Omental fat pad (tissue), 4 donors: ENCODE results near the gene CMSS1. TPM values are rescaled to one million over a fixed set of nuclear protein-coding genes. Genes with fewer than 3 reads are reported as not detected.

Experiments
- ATAC-seq: fragments of 150-250 bp; one replicate; pipeline ENCODE4 v1.9.1; 2016; ENCODE audit warnings: mild to moderate bottlenecking, moderate library complexity; ENCODE audit not compliant: low FRiP score
- DNase-seq: peaks from one replicate; pipeline ENCODE4 v3.0.0-alpha.2; 2019; ENCODE audit warnings: low spot score
- total RNA-seq, 4 donors: library from RNA; depleted of rRNA; stranded (reverse); fragments of >200 nt; gene quantifications; one replicate each; pipeline ENCODE4 v1.1.0, GENCODE V29; 2016
- TF ChIP-seq, protein P1 (sequence below), 3 donors: fragments of 450-650 bp; IDR thresholded peaks; one replicate each; pipeline ENCODE4 v1.5.1; 2016 to 2017; ENCODE audit warnings: antibody characterized with exemption in 3 of 3, mild to moderate bottlenecking in 3 of 3, moderate library complexity in 2 of 3

Gene CMSS1
- total RNA-seq, 4 donors from 2014 or later, result 16.9 to 29.3 (median 21.1) TPM

DNA sequence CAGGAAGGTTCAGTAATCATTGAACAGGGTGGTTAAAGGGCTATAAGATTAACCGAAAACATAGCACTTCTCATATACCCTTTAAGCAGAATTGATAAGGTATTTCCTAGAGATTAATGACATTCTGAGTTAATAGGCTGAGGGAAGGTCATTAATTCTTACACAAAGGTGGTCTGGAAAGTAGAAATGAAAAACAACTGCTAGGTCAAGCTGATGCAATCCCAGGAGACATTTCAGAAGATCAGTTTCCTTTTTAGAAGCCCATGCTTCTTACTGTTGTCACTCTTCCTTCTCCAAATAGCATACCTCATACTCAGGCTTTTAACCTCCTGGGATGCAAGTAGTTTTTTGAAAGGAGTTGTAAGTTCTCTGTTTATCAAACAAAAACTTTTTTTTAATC is 287.8 kb downstream of the CMSS1 start:
- TF ChIP-seq, protein P1, sequence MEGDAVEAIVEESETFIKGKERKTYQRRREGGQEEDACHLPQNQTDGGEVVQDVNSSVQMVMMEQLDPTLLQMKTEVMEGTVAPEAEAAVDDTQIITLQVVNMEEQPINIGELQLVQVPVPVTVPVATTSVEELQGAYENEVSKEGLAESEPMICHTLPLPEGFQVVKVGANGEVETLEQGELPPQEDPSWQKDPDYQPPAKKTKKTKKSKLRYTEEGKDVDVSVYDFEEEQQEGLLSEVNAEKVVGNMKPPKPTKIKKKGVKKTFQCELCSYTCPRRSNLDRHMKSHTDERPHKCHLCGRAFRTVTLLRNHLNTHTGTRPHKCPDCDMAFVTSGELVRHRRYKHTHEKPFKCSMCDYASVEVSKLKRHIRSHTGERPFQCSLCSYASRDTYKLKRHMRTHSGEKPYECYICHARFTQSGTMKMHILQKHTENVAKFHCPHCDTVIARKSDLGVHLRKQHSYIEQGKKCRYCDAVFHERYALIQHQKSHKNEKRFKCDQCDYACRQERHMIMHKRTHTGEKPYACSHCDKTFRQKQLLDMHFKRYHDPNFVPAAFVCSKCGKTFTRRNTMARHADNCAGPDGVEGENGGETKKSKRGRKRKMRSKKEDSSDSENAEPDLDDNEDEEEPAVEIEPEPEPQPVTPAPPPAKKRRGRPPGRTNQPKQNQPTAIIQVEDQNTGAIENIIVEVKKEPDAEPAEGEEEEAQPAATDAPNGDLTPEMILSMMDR (IDR thresholded peaks at IDR 0.05), result no peak
- ATAC-seq (no peak), DNase-seq (no peak)

DNA sequence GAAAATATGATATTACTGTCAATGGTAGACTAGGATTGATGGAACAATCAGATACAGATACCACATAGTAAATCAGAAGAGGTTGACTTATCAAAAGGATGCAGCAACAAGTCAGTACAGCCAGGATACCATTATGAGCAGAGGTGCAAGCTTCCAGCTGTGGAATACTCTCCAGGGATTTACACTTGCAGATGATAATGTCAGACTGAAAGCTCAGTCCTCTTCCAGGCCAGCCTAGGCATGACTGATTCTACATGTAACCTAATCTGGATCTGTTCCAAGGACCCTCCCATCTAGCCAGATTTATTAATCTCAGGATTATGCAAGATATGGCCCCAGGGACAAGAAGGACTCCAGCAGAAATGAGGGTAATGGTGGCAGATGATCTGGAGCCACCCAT is 288.4 kb downstream of the CMSS1 start:
- TF ChIP-seq, protein P1 (IDR thresholded peaks at IDR 0.05), result no peak
- ATAC-seq (no peak), DNase-seq (no peak)

DNA sequence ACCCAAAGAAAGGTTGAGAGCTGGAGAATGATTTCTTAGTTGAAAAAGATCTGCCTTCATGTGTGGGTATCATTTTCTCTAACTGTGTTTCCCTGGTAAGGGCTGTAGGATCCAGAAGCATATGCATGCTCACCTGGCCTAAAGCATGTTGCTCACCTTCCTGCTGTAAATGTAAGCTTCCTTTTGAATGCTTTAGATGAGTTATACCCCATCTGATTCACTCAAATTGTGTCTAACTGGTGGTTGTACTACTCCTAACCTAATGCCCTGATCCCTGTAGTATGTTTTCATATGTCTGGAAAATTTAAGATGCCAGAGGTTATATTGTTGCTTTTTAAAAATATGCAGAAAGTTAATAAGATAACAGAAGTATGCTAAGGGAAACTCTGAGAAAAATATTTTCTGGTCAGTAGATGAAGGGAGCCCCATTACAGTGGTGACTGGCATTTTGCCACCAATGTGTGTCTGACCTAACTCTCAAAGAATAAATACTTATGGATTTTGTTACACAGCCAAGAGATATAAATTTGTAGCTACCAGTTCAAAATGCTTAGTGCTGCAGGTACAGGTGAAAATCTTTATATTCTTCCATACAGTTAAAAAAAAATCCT is 289.0 kb downstream of the CMSS1 start:
- no peak for DNase-seq
- TF ChIP-seq, protein P1 (IDR thresholded peaks at IDR 0.05), result no peak
- no peak for ATAC-seq

DNA sequence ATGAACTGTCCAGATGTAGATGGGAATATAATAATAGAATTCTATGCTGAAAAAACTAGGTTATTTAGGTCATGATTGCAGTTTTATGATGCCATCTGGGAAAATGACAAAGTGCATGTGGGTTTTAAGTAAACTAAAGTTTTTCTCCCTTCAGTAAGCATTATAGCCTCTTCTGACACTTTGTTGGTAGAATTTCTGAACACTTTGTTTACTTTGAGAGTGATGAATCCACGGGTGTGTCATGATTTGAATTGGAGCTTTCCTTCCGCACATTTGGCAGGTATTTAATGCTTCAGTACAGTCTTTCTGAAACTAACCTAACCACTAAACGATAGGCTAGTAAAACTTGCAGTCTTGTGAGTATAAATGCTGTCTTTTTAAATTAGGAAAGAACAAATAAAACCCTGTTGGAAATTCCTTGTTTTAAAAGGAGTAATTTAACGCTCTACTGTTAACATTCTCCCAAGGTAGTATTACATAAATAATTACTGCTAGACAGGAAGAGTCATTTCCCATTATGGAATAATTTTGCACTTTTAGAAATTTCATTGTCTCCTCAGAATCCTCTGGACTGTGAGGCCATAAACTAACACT is 289.7 kb downstream of the CMSS1 start:
- DNase-seq, result no peak
- ATAC-seq, result no peak
- TF ChIP-seq, protein P1 (IDR thresholded peaks at IDR 0.05), result no peak

DNA sequence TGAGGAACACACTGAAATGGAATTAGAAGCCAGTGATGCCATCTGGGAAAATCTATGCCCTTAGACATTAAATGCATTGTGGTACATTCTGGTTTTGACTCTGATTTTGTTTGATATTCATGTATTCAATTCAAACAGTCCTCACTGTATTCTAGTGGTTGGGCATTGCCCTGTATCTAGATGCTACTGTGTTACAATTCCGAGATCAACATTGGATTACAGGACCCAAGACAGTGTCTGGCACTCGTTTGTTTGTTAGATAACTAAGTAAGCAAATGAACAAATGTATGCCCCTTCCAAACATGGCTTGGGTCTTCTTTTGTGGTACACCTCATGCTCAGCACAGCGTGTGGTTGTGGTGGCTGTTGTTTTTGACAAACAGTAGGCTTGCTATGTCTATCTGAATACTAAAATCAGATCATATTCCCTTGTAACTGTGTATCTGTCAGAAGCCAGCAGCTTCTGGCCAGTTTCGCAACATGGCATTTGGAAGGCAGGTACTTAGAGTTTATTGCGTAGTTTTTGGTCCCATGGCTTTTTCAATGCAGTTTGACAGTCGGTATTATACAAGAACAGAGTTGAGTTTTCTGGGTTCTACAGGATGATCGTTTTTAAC is 290.9 kb downstream of the CMSS1 start:
- no peak for ATAC-seq
- TF ChIP-seq, protein P1 (IDR thresholded peaks at IDR 0.05), result no peak

DNA sequence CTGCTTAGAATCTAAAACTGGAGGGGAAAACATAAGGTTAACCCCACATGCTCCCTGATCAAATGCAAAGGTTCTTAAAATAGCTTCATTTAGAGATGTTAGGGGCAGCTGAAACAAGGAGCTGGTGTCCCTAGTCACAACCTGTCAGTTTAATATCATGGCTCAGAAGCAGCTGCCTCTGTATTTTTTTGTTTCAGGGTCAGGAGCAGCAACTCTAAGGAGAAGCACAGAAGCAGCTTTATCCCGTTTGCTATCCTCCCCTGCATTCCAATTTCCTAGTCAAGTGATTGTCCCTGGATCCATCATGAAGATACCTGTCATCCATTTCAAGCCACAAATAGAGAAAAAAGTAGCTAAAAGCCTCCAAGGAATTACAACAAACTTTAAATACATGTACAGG is 292.5 kb downstream of the CMSS1 start:
- DNase-seq, result no peak

More for the DNA sequence above, 290.9 kb downstream of the CMSS1 start:
- no peak for DNase-seq

More for the DNA sequence above, 292.5 kb downstream of the CMSS1 start:
- ATAC-seq, result no peak
- TF ChIP-seq, protein P1 (IDR thresholded peaks at IDR 0.05), result no peak
